Keratinocyte (primary cell): ENCODE measurements around the gene CEMIP2. TPM values are rescaled to one million over a fixed set of nuclear protein-coding genes. Genes with fewer than 3 reads are reported as not detected.

Experiments
- DNase-seq: peaks from one replicate; pipeline ENCODE4 v3.0.0-alpha.2; 2011; ENCODE audit warnings: low read depth, missing footprints, low spot score
- FAIRE-seq: peaks from 2 replicates; lab custom pipeline; 2011; peaks lifted over from hg19 to GRCh38; lab: Jason Lieb, UNC
- H2AFZ ChIP-seq: 2 replicates; pipeline ENCODE4 v1.6.0; 2012; ENCODE audit warnings: low read length, control low read depth, inconsistent platforms; ENCODE audit not compliant: control insufficient read depth
- H3K27ac ChIP-seq: 2 replicates; pipeline ENCODE4 v1.5.1; 2011; ENCODE audit warnings: low read length; ENCODE audit not compliant: control insufficient read depth, insufficient read depth
- H3K27me3 ChIP-seq: 3 replicates; pipeline ENCODE4 v1.6.0; 2011; ENCODE audit warnings: low read length; ENCODE audit not compliant: control insufficient read depth, insufficient read depth; ENCODE audit errors: extremely low read depth
- H3K36me3 ChIP-seq, 2 experiments: 2 replicates in 1 of 2; 3 replicates in 1 of 2; pipeline ENCODE4 v1.5.1; 2011; ENCODE audit warnings: low read length in 2 of 2, mild to moderate bottlenecking in 1 of 2; ENCODE audit not compliant: control insufficient read depth in 2 of 2, insufficient read depth in 2 of 2; ENCODE audit errors: extremely low read depth in 1 of 2
- H3K4me1 ChIP-seq: 3 replicates; pipeline ENCODE4 v1.5.1; 2011; ENCODE audit warnings: low read length; ENCODE audit not compliant: control insufficient read depth, insufficient read depth; ENCODE audit errors: extremely low read depth
- H3K4me2 ChIP-seq: 3 replicates; pipeline ENCODE4 v1.6.0; 2011; ENCODE audit warnings: low read depth, low read length; ENCODE audit not compliant: control insufficient read depth, insufficient read depth; ENCODE audit errors: extremely low read depth
- H3K4me3 ChIP-seq, 3 experiments: fragments of 200-600 bp in 1 of 3; sonication (generic) in 1 of 3; 2 replicates in 2 of 3; 3 replicates in 1 of 3; pipeline ENCODE4 v1.5.1; 2011 to 2016; ENCODE audit warnings: low read length in 3 of 3, mild to moderate bottlenecking in 3 of 3, control low read depth in 2 of 3, inconsistent platforms in 1 of 3, low read depth in 1 of 3, mixed read lengths in 1 of 3, mixed run types in 1 of 3, moderate library complexity in 1 of 3; ENCODE audit not compliant: control insufficient read depth in 2 of 3, insufficient read depth in 2 of 3; ENCODE audit errors: extremely low read depth in 1 of 3
- H3K79me2 ChIP-seq: 2 replicates; pipeline ENCODE4 v1.6.0; 2012; ENCODE audit warnings: low read length; ENCODE audit not compliant: control insufficient read depth, insufficient read depth
- H3K9ac ChIP-seq: 3 replicates; pipeline ENCODE4 v1.6.0; 2011; ENCODE audit warnings: low read length; ENCODE audit not compliant: control insufficient read depth, insufficient read depth; ENCODE audit errors: extremely low read depth
- H3K9me1 ChIP-seq: 3 replicates; pipeline ENCODE4 v1.6.0; 2011; ENCODE audit warnings: low read length; ENCODE audit not compliant: control insufficient read depth, insufficient read depth; ENCODE audit errors: extremely low read depth
- H3K9me3 ChIP-seq: 2 replicates; pipeline ENCODE4 v1.5.1; 2012; ENCODE audit warnings: low read depth, low read length; ENCODE audit not compliant: control insufficient read depth
- H4K20me1 ChIP-seq: 3 replicates; pipeline ENCODE4 v1.6.0; 2011; ENCODE audit warnings: low read length; ENCODE audit not compliant: control insufficient read depth, insufficient read depth; ENCODE audit errors: extremely low read depth
- EZH2 ChIP-seq: IDR thresholded peaks from one replicate; pipeline ENCODE4 v1.6.1; 2012; ENCODE audit warnings: inconsistent platforms, mild to moderate bottlenecking, low read length, moderate library complexity
- dilution Hi-C: fragments of 300-500 bp; cut with MboI; formaldehyde crosslinking; loops from one replicate; pipeline ENCODE4 v1.7.0; 2020; ENCODE audit warnings: low sequenced_read_pairs; ENCODE audit not compliant: extremely low pct_ligation_motif_present
- polyA plus RNA-seq, 5 experiments: library from polyadenylated mRNA; depleted of rRNA in 3 of 5; stranded (reverse) in 3 of 5; stranded (forward) in 1 of 5; unstranded in 1 of 5; fragments of >200 nt; gene quantifications; 1 replicate in 1 of 5; 2 replicates in 3 of 5; 3 replicates in 1 of 5; pipeline versions ENCODE4 v1.2.1 to v1.2.3, GENCODE V29; 2011 to 2012; ENCODE audit warnings: missing spikeins in 2 of 5, low read depth in 1 of 5, low replicate concordance in 1 of 5
- TF ChIP-seq, protein P1 (sequence below), 3 experiments: IDR thresholded peaks in 1 of 3; conservative IDR thresholded peaks in 1 of 3; optimal IDR thresholded peaks in 1 of 3; 2 replicates in 2 of 3; 3 replicates in 1 of 3; pipeline versions ENCODE3 to v1.5.1; 2011; ENCODE audit warnings: low read length in 3 of 3, mild to moderate bottlenecking in 3 of 3, moderate library complexity in 2 of 3, control low read depth in 1 of 3, inconsistent platforms in 1 of 3; ENCODE audit not compliant: insufficient read depth in 2 of 3; ENCODE audit errors: extremely low read depth in 1 of 3

CEMIP2 gene
- polyA plus RNA-seq, 1 donor (not counting 4 experiments of a cell fraction or from before 2014, with no cell fraction given) = 47.7 TPM

DNA sequence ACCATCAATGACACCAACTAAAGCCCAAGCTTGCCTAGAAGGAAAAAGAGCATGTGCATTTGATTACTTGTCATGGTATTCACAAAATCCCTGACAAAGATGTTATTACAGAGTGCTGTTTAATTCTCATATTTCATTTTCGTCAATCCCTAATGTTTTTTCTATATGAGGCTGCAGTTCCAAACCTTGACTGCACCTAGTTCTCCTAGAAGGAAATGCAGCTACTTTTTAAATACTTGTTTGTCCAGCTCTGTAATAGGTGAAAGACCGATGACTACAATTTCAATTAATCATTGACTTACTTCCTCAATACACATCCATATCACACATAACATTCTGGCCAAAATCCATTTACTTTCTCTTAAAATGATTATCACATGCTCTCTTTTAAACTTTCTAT, 28.1 kb downstream of the CEMIP2 start:
- no peaks in the 10 kb centered on the region for H3K27me3 ChIP-seq
- no peaks in the 10 kb centered on the region for H4K20me1 ChIP-seq
- no peak overlapping the region for H3K4me3 ChIP-seq
- H3K4me1 ChIP-seq = peaks cover 19% of the 10 kb centered on the region
- TF ChIP-seq, protein P1, sequence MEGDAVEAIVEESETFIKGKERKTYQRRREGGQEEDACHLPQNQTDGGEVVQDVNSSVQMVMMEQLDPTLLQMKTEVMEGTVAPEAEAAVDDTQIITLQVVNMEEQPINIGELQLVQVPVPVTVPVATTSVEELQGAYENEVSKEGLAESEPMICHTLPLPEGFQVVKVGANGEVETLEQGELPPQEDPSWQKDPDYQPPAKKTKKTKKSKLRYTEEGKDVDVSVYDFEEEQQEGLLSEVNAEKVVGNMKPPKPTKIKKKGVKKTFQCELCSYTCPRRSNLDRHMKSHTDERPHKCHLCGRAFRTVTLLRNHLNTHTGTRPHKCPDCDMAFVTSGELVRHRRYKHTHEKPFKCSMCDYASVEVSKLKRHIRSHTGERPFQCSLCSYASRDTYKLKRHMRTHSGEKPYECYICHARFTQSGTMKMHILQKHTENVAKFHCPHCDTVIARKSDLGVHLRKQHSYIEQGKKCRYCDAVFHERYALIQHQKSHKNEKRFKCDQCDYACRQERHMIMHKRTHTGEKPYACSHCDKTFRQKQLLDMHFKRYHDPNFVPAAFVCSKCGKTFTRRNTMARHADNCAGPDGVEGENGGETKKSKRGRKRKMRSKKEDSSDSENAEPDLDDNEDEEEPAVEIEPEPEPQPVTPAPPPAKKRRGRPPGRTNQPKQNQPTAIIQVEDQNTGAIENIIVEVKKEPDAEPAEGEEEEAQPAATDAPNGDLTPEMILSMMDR (optimal IDR thresholded peaks at IDR 0.05 in 1 of 3, IDR thresholded peaks at IDR 0.05 in 1 of 3, conservative IDR thresholded peaks at IDR 0.05 in 1 of 3; ENCODE audit: extremely low read depth in 1 of 3, insufficient read depth in 2 of 3, low read length in 3 of 3) = no peak
- TF ChIP-seq EZH2 = no peak
- no peak overlapping the region for H3K4me2 ChIP-seq
- DNase-seq (no peak), FAIRE-seq (no peak)
- no peak overlapping the region for H2AFZ ChIP-seq
- H3K9me3 ChIP-seq = no peaks in the 10 kb centered on the region
- no peak overlapping the region for H3K9ac ChIP-seq
- H3K27ac ChIP-seq = no peak overlapping the region
- peaks cover 7 to 12% of the 10 kb centered on the region in 2 experiments for H3K36me3 ChIP-seq
- peaks cover 3% of the 10 kb centered on the region for H3K79me2 ChIP-seq
- dilution Hi-C loops = no loop called here
- H3K9me1 ChIP-seq = no peaks in the 10 kb centered on the region

DNA sequence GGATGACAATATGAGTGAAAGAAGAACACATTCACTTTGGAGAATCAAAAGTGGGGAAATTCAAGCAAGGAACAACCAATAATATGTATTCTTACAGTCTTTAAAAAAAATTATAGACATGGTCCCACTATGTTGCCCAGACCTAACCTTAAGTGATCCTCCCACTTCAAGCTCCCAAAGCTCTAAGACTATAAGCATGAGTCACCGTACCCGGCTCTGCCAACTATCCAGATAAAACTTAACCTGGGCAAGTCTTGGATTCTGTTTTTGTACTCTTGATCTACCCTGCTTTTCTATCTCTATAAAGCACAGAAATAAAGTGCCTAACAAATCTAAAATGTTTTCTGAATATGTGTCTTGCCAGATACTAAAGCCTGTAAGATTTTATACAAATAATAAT, 30.9 kb downstream of the CEMIP2 start:
- FAIRE-seq (no peak), DNase-seq (no peak)
- H3K79me2 ChIP-seq = peaks cover 3% of the 10 kb centered on the region
- dilution Hi-C loops = no loop called here
- H3K4me3 ChIP-seq = no peak overlapping the region
- H3K4me1 ChIP-seq = peaks cover 26% of the 10 kb centered on the region
- H3K27me3 ChIP-seq = no peaks in the 10 kb centered on the region
- H4K20me1 ChIP-seq = no peaks in the 10 kb centered on the region
- TF ChIP-seq, protein P1 (optimal IDR thresholded peaks at IDR 0.05 in 1 of 3, IDR thresholded peaks at IDR 0.05 in 1 of 3, conservative IDR thresholded peaks at IDR 0.05 in 1 of 3; ENCODE audit: extremely low read depth in 1 of 3, insufficient read depth in 2 of 3, low read length in 3 of 3) = no peak
- no peak for TF ChIP-seq EZH2
- no peak overlapping the region for H3K9ac ChIP-seq
- H3K9me3 ChIP-seq = no peaks in the 10 kb centered on the region
- H3K4me2 ChIP-seq = no peak overlapping the region
- no peak overlapping the region for H2AFZ ChIP-seq
- peaks cover 3 to 13% of the 10 kb centered on the region in 2 experiments for H3K36me3 ChIP-seq
- H3K9me1 ChIP-seq = no peaks in the 10 kb centered on the region
- H3K27ac ChIP-seq = no peak overlapping the region
